K562 (cell line): ENCODE results near the gene ETFBKMT. TPM values are rescaled to one million over a fixed set of nuclear protein-coding genes. Genes with fewer than 3 reads are reported as not detected.

Experiments
- HMG20B ChIP-seq: fragments of 250-450 bp; sonication (Bioruptor Pico); IDR thresholded peaks from 2 replicates; pipeline ENCODE4 v1.5.0; 2021; ENCODE audit warnings: mild to moderate bottlenecking
- MAFK ChIP-seq: IDR thresholded peaks from 2 replicates; pipeline ENCODE4 v1.6.1; 2011; ENCODE audit warnings: low read length, improper control_type of control experiment
- MIER1 ChIP-seq: fragments of 450-650 bp; IDR thresholded peaks from 2 replicates; pipeline ENCODE4 v1.6.1; 2016; ENCODE audit warnings: antibody characterized with exemption, mild to moderate bottlenecking, low read depth
- NCOR1 ChIP-seq: fragments of 450-650 bp; IDR thresholded peaks from 2 replicates; pipeline ENCODE4 v1.6.1; 2016; ENCODE audit warnings: mild to moderate bottlenecking, moderate library complexity
- PHB2 ChIP-seq: fragments of 450-650 bp; IDR thresholded peaks from 2 replicates; pipeline ENCODE4 v1.6.1; 2017; ENCODE audit warnings: low read depth
- POLR3G ChIP-seq: IDR thresholded peaks from 2 replicates; pipeline ENCODE4 v1.6.1; 2011; ENCODE audit not compliant: insufficient read length, insufficient replicate concordance; ENCODE audit errors: extremely low read depth
- SMAD3 ChIP-seq: fragments of 450-650 bp; formaldehyde crosslinking; conservative IDR thresholded peaks from 2 replicates; pipeline ENCODE4 v1.4.0; 2020; ENCODE audit warnings: mild to moderate bottlenecking
- TBL1XR1 ChIP-seq, 2 experiments: IDR thresholded peaks; 2 replicates each; pipeline ENCODE4 v1.6.1; 2012; ENCODE audit warnings: improper control_type of control experiment in 2 of 2, low read length in 2 of 2, mild to moderate bottlenecking in 1 of 2
- ZFP1 ChIP-seq: fragments of 450-650 bp; formaldehyde crosslinking; IDR thresholded peaks from 2 replicates; pipeline ENCODE4 v1.4.0; 2020; ENCODE audit warnings: mild to moderate bottlenecking, mixed read lengths
- ZNF175 ChIP-seq: fragments of 200-800 bp; sonication (Bioruptor generic); IDR thresholded peaks from 2 replicates; pipeline ENCODE4 v1.6.1; 2016; ENCODE audit warnings: low read depth, mild to moderate bottlenecking, missing genetic modification characterization, missing compliant biosample characterization
- ZNF780A ChIP-seq: fragments of 250-450 bp; sonication (Bioruptor Pico); IDR thresholded peaks from 2 replicates; pipeline ENCODE4 v1.5.0; 2021; ENCODE audit warnings: mild to moderate bottlenecking
- polyA plus RNA-seq, 8 experiments: library from polyadenylated mRNA; depleted of rRNA in 4 of 8; stranded (reverse) in 5 of 8; unstranded in 3 of 8; fragments of >200 nt; fragmentation: Nextera tagmentation in 2 of 8; fragmentation: Illumina TruSeq in 1 of 8; extraction: Ambion mirVana in 2 of 8; extraction: Trizol in 1 of 8; gene quantifications; 2 replicates each; pipeline versions ENCODE4 v1.2.1 to v1.2.3, GENCODE V29; 2011 to 2014; ENCODE audit warnings: inconsistent platforms in 1 of 8, missing spikeins in 1 of 8
- total RNA-seq, 7 experiments: library from RNA; depleted of rRNA in 6 of 7; stranded (reverse); fragments of >200 nt in 6 of 7; fragmentation: Illumina TruSeq in 2 of 7; extraction: Trizol in 2 of 7; gene quantifications; 2 replicates each; pipeline versions ENCODE4 v1.2.1 to v1.2.3, GENCODE V29; 2011 to 2021; ENCODE audit warnings: low replicate concordance in 1 of 7
- TF ChIP-seq, protein P1 (sequence below), 2 experiments: fragments of 450-650 bp in 1 of 2; sonication (generic) in 1 of 2; formaldehyde crosslinking; conservative IDR thresholded peaks; 2 replicates each; pipeline versions ENCODE4 v1.4.0 to v1.8.1; 2020 to 2022; ENCODE audit warnings: mild to moderate bottlenecking in 1 of 2, missing genetic modification reagents in 1 of 2
- TF ChIP-seq, protein P2 (sequence below): fragments of 450-650 bp; formaldehyde crosslinking; IDR thresholded peaks from 2 replicates; pipeline ENCODE4 v1.4.0; 2022; ENCODE audit warnings: missing genetic modification characterization
- TF ChIP-seq, protein P3 (sequence below), 3 experiments: fragments of 200-800 bp in 1 of 3; fragments of 250-450 bp in 1 of 3; fragments of 450-650 bp in 1 of 3; sonication (Bioruptor Pico) in 1 of 3; sonication (Bioruptor generic) in 1 of 3; formaldehyde crosslinking in 1 of 3; IDR thresholded peaks; 2 replicates each; pipeline versions ENCODE4 v1.6.1 to v1.8.0; 2016 to 2022; ENCODE audit warnings: mild to moderate bottlenecking in 2 of 3, missing genetic modification characterization in 2 of 3, missing compliant biosample characterization in 1 of 3, moderate library complexity in 1 of 3
- TF ChIP-seq, protein P4 (sequence below): fragments of 450-650 bp; IDR thresholded peaks from 2 replicates; pipeline ENCODE4 v1.6.1; 2017; ENCODE audit warnings: mild to moderate bottlenecking, moderate library complexity
- TF ChIP-seq, protein P5 (sequence below), 2 experiments: fragments of 150-350 bp in 1 of 2; IDR thresholded peaks; 2 replicates each; pipeline ENCODE4 v1.6.1; 2012 to 2016; ENCODE audit warnings: low read depth in 2 of 2, low read length in 2 of 2, mild to moderate bottlenecking in 1 of 2, moderate library complexity in 1 of 2

Gene ETFBKMT
- total and polyA plus RNA-seq, 9 of the 15 experiments (the other 6 are each of a cell fraction or from before 2014, with no cell fraction given), result 0.18 to 1.7 (median 0.96) TPM

DNA sequence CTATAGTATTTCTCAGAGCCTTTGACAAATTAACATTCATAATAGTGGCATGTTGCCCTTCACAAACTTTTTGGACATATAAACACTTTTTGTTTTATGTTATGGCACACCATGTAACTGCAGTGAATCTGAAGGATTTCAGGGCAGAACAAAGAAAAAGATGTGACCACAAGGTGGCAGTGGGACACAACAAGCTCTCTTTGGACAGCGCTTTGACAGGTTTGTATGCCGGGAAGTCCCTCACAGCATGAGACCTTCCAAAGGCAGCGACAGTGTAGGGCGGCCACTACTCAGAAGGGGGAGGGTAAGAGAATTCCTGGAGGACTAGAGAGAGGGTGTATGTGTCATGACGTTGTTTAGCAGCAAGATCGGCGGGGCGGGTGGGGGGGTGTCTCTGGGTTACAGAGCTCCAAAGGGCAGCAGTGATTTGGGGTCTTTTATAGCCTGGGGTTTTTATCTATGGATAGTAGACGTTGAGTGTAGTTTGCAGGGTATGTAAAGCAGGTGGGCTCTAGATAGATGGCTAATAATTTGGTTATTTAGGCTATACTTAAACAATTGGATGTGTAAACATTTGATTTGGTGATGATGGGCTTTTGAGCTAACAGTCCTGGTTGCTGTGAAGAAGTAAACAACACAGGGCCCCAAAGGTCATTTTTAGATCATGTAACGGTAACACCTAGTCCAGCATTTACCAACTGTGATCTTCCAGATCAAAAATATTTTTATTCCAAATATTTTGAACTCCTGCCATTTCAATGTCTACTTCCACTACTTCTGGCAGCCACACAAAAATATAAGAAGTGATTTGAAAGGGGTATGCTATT lies 22.9 kb downstream of the ETFBKMT start (continued):
- TF ChIP-seq TBL1XR1 (IDR thresholded peaks at IDR 0.05; ENCODE audit: low read length in 2 of 2), result peak in 1 of 2 experiments; percentile 35; a peak in 1 of 4 replicates
- TF ChIP-seq MIER1, result no peak
- TF ChIP-seq ZNF175, result no peak
- TF ChIP-seq, protein P1, sequence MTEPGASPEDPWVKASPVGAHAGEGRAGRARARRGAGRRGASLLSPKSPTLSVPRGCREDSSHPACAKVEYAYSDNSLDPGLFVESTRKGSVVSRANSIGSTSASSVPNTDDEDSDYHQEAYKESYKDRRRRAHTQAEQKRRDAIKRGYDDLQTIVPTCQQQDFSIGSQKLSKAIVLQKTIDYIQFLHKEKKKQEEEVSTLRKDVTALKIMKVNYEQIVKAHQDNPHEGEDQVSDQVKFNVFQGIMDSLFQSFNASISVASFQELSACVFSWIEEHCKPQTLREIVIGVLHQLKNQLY (CRISPR knock-in tag; conservative IDR thresholded peaks at IDR 0.05), result no peak
- TF ChIP-seq, protein P2, sequence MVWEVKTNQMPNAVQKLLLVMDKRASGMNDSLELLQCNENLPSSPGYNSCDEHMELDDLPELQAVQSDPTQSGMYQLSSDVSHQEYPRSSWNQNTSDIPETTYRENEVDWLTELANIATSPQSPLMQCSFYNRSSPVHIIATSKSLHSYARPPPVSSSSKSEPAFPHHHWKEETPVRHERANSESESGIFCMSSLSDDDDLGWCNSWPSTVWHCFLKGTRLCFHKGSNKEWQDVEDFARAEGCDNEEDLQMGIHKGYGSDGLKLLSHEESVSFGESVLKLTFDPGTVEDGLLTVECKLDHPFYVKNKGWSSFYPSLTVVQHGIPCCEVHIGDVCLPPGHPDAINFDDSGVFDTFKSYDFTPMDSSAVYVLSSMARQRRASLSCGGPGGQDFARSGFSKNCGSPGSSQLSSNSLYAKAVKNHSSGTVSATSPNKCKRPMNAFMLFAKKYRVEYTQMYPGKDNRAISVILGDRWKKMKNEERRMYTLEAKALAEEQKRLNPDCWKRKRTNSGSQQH, result no peak
- no peak for TF ChIP-seq PHB2
- TF ChIP-seq, protein P3, sequence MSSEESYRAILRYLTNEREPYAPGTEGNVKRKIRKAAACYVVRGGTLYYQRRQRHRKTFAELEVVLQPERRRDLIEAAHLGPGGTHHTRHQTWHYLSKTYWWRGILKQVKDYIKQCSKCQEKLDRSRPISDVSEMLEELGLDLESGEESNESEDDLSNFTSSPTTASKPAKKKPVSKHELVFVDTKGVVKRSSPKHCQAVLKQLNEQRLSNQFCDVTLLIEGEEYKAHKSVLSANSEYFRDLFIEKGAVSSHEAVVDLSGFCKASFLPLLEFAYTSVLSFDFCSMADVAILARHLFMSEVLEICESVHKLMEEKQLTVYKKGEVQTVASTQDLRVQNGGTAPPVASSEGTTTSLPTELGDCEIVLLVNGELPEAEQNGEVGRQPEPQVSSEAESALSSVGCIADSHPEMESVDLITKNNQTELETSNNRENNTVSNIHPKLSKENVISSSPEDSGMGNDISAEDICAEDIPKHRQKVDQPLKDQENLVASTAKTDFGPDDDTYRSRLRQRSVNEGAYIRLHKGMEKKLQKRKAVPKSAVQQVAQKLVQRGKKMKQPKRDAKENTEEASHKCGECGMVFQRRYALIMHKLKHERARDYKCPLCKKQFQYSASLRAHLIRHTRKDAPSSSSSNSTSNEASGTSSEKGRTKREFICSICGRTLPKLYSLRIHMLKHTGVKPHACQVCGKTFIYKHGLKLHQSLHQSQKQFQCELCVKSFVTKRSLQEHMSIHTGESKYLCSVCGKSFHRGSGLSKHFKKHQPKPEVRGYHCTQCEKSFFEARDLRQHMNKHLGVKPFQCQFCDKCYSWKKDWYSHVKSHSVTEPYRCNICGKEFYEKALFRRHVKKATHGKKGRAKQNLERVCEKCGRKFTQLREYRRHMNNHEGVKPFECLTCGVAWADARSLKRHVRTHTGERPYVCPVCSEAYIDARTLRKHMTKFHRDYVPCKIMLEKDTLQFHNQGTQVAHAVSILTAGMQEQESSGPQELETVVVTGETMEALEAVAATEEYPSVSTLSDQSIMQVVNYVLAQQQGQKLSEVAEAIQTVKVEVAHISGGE (CRISPR knock-in tag; IDR thresholded peaks at IDR 0.05), result no peak
- no peak for TF ChIP-seq SMAD3 (CRISPR knock-in tag)
- TF ChIP-seq, protein P4, sequence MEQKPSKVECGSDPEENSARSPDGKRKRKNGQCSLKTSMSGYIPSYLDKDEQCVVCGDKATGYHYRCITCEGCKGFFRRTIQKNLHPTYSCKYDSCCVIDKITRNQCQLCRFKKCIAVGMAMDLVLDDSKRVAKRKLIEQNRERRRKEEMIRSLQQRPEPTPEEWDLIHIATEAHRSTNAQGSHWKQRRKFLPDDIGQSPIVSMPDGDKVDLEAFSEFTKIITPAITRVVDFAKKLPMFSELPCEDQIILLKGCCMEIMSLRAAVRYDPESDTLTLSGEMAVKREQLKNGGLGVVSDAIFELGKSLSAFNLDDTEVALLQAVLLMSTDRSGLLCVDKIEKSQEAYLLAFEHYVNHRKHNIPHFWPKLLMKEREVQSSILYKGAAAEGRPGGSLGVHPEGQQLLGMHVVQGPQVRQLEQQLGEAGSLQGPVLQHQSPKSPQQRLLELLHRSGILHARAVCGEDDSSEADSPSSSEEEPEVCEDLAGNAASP, result no peak
- no peak for TF ChIP-seq NCOR1
- no peak for TF ChIP-seq POLR3G
- TF ChIP-seq ZNF780A, result no peak
- no peak for TF ChIP-seq ZFP1 (CRISPR knock-in tag)
- TF ChIP-seq HMG20B, result no peak
- TF ChIP-seq, protein P5, sequence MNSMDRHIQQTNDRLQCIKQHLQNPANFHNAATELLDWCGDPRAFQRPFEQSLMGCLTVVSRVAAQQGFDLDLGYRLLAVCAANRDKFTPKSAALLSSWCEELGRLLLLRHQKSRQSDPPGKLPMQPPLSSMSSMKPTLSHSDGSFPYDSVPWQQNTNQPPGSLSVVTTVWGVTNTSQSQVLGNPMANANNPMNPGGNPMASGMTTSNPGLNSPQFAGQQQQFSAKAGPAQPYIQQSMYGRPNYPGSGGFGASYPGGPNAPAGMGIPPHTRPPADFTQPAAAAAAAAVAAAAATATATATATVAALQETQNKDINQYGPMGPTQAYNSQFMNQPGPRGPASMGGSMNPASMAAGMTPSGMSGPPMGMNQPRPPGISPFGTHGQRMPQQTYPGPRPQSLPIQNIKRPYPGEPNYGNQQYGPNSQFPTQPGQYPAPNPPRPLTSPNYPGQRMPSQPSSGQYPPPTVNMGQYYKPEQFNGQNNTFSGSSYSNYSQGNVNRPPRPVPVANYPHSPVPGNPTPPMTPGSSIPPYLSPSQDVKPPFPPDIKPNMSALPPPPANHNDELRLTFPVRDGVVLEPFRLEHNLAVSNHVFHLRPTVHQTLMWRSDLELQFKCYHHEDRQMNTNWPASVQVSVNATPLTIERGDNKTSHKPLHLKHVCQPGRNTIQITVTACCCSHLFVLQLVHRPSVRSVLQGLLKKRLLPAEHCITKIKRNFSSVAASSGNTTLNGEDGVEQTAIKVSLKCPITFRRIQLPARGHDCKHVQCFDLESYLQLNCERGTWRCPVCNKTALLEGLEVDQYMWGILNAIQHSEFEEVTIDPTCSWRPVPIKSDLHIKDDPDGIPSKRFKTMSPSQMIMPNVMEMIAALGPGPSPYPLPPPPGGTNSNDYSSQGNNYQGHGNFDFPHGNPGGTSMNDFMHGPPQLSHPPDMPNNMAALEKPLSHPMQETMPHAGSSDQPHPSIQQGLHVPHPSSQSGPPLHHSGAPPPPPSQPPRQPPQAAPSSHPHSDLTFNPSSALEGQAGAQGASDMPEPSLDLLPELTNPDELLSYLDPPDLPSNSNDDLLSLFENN (IDR thresholded peaks at IDR 0.05; ENCODE audit: low read depth in 2 of 2, low read length in 2 of 2), result no peak
- TF ChIP-seq MAFK, result no peak
